A549 (cell line): ENCODE data around the gene TMEM8B. TPM values are rescaled to one million over a fixed set of nuclear protein-coding genes. Genes with fewer than 3 reads are reported as not detected.

Experiments used
- ATAC-seq, 2 experiments: fragments of 200-7000 bp in 1 of 2; fragments of >200 bp in 1 of 2; cut with Nextera tagmentation in 1 of 2; cut with Tn5 transposase in 1 of 2; 3 replicates each; pipeline versions ENCODE4 v1.8.0 to v1.9.1; 2018 to 2020; ENCODE audit warnings: mild to moderate bottlenecking in 1 of 2, moderate library complexity in 1 of 2
- CTCF ChIA-PET: fragments of 300-600 bp; sonication (Branson Sonifier 250); formaldehyde crosslinking; extraction: SDS; loops from one replicate; lab custom pipeline; 2021; ENCODE audit warnings: antibody characterized with exemption, inconsistent platforms; lab: Yijun Ruan, JAX
- POLR2A ChIA-PET: fragments of 350-600 bp; formaldehyde crosslinking; extraction: SDS; loops from one replicate; lab custom pipeline; 2021; ENCODE audit warnings: antibody characterized with exemption, inconsistent platforms; lab: Yijun Ruan, JAX
- DNase-seq, 2 experiments: peaks; one replicate each; pipeline versions ENCODE4 v3.0.0 to v3.0.0-alpha.2; 2011 to 2016; ENCODE audit warnings: low read depth in 1 of 2, low spot score in 1 of 2
- FAIRE-seq: peaks from 2 replicates; lab custom pipeline; 2011; peaks lifted over from hg19 to GRCh38; lab: Jason Lieb, UNC
- H3K27ac ChIP-seq, 2 experiments: fragments of >200 bp; sonication (Bioruptor Twin); formaldehyde crosslinking; 3 replicates each; pipeline ENCODE4 v1.5.1; 2016 to 2017
- H3K4me1 ChIP-seq: fragments of >200 bp; sonication (Bioruptor Twin); formaldehyde crosslinking; 3 replicates; pipeline ENCODE4 v1.6.1; 2016
- H3K4me2 ChIP-seq: fragments of >200 bp; sonication (Bioruptor Twin); formaldehyde crosslinking; 3 replicates; pipeline ENCODE4 v1.6.1; 2016
- H3K4me3 ChIP-seq: fragments of >200 bp; sonication (Bioruptor Twin); formaldehyde crosslinking; 3 replicates; pipeline ENCODE4 v1.5.1; 2016
- H3K9me3 ChIP-seq: fragments of >200 bp; sonication (Bioruptor Twin); formaldehyde crosslinking; 3 replicates; pipeline ENCODE4 v1.6.1; 2016
- BCL3 ChIP-seq: fragments of >200 bp; sonication (Bioruptor Twin); formaldehyde crosslinking; IDR thresholded peaks from 3 replicates; pipeline ENCODE4 v1.6.1; 2016
- CBX2 ChIP-seq: fragments of 200-600 bp; sonication (generic); IDR thresholded peaks from 2 replicates; pipeline ENCODE4 v1.6.1; 2016; ENCODE audit warnings: low read depth, mild to moderate bottlenecking, borderline replicate concordance
- CHD2 ChIP-seq: fragments of 150-350 bp; IDR thresholded peaks from 2 replicates; pipeline ENCODE4 v1.6.1; 2014; ENCODE audit warnings: low read length; ENCODE audit not compliant: partially characterized antibody
- CHD4 ChIP-seq: fragments of 200-600 bp; sonication (generic); IDR thresholded peaks from 2 replicates; pipeline ENCODE4 v1.6.1; 2016; ENCODE audit warnings: antibody characterized with exemption, mild to moderate bottlenecking, borderline replicate concordance
- E2F6 ChIP-seq: IDR thresholded peaks from 2 replicates; pipeline ENCODE4 v1.6.1; 2012; ENCODE audit warnings: low read depth, borderline replicate concordance
- EHF ChIP-seq: fragments of 250-450 bp; sonication (Bioruptor Pico); IDR thresholded peaks from 2 replicates; pipeline ENCODE4 v1.5.0; 2020; ENCODE audit warnings: mild to moderate bottlenecking
- EHMT2 ChIP-seq: fragments of 200-600 bp; sonication (generic); IDR thresholded peaks from 2 replicates; pipeline ENCODE4 v1.6.1; 2016; ENCODE audit warnings: antibody characterized with exemption, low read depth, mild to moderate bottlenecking, moderate library complexity
- ESRRA ChIP-seq: fragments of 150-350 bp; IDR thresholded peaks from 2 replicates; pipeline ENCODE4 v1.6.1; 2014; ENCODE audit warnings: mild to moderate bottlenecking, low read length, borderline replicate concordance
- FOSB ChIP-seq: fragments of 250-450 bp; sonication (Bioruptor Pico); IDR thresholded peaks from 2 replicates; pipeline ENCODE4 v1.5.0; 2020; ENCODE audit warnings: mild to moderate bottlenecking, moderate library complexity
- GATA3 ChIP-seq: IDR thresholded peaks from 2 replicates; pipeline ENCODE4 v1.6.1; 2012; ENCODE audit warnings: borderline replicate concordance
- HDAC2 ChIP-seq: fragments of 200-600 bp; sonication (generic); IDR thresholded peaks from 2 replicates; pipeline ENCODE4 v1.6.1; 2016
- HOXB13 ChIP-seq: fragments of 250-450 bp; sonication (Bioruptor Pico); IDR thresholded peaks from 2 replicates; pipeline ENCODE4 v1.5.0; 2020; ENCODE audit warnings: low read depth, mild to moderate bottlenecking, moderate library complexity
- HOXB5 ChIP-seq: fragments of 250-450 bp; sonication (Bioruptor Pico); IDR thresholded peaks from 2 replicates; pipeline ENCODE4 v1.5.0; 2020; ENCODE audit warnings: mild to moderate bottlenecking, moderate library complexity
- JUN ChIP-seq, 2 experiments: fragments of >200 bp; sonication (Bioruptor Twin); formaldehyde crosslinking; IDR thresholded peaks; 2 replicates in 1 of 2; 3 replicates in 1 of 2; pipeline ENCODE4 v1.6.1; 2016 to 2017
- KDM1A ChIP-seq: fragments of 200-600 bp; sonication (generic); IDR thresholded peaks from 2 replicates; pipeline ENCODE4 v1.6.1; 2016; ENCODE audit warnings: low read depth, mild to moderate bottlenecking
- MAFK ChIP-seq: fragments of 450-650 bp; IDR thresholded peaks from 2 replicates; pipeline ENCODE4 v1.6.1; 2014; ENCODE audit not compliant: partially characterized antibody
- NPAS2 ChIP-seq: fragments of 250-450 bp; sonication (Bioruptor Pico); IDR thresholded peaks from 2 replicates; pipeline ENCODE4 v1.8.0; 2022; ENCODE audit warnings: mild to moderate bottlenecking, moderate library complexity, borderline replicate concordance
- PBX3 ChIP-seq: IDR thresholded peaks from 2 replicates; pipeline ENCODE4 v1.6.1; 2012
- RFX5 ChIP-seq: fragments of 450-650 bp; IDR thresholded peaks from 2 replicates; pipeline ENCODE4 v1.7.1; 2014; ENCODE audit warnings: antibody characterized with exemption, mild to moderate bottlenecking, moderate library complexity
- SREBF2 ChIP-seq: fragments of 450-650 bp; IDR thresholded peaks from 2 replicates; pipeline ENCODE4 v1.6.1; 2014; ENCODE audit warnings: mild to moderate bottlenecking, moderate library complexity
- USF2 ChIP-seq: fragments of 450-650 bp; IDR thresholded peaks from 2 replicates; pipeline ENCODE4 v1.6.1; 2014; ENCODE audit warnings: antibody characterized with exemption
- polyA plus RNA-seq, 4 experiments: library from polyadenylated mRNA; depleted of rRNA in 3 of 4; stranded (reverse); fragments of >200 nt; fragmentation: RNase III in 1 of 4; extraction: RNeasy Plus Mini Kit Qiagen cat#74134 plus additional on column Dnase treatment in 1 of 4; gene quantifications; 2 replicates in 3 of 4; 3 replicates in 1 of 4; pipeline ENCODE4 v1.2.3, GENCODE V29; 2011 to 2017

The TMEM8B gene
- polyA plus RNA-seq, 2 of the 4 experiments (the other 2 are of a cell fraction), result 1.8 to 2.2 TPM

GRCh38 chr9:35820076-35820475, 9.0 kb upstream of the TMEM8B start:
- POLR2A ChIA-PET, result no interaction called here
- ATAC-seq (no peak), DNase-seq (no peak), FAIRE-seq (no peak)
- no peaks in the 10 kb centered on the region for H3K4me1 ChIP-seq
- no peak overlapping the region for H3K27ac ChIP-seq
- H3K4me2 ChIP-seq, result no peak overlapping the region
- CTCF ChIA-PET, result interaction anchor here (1.2 to 3.3 kb wide), 3 partner anchors 62 to 126 kb away, joined by 3 to 16 read pairs (median 4); no protein-coding TSS in a partner anchor
- no peak overlapping the region for H3K4me3 ChIP-seq
- H3K9me3 ChIP-seq, result no peaks in the 10 kb centered on the region
- TF ChIP-seq HOXB13 (CRISPR knock-in tag) (no peak), E2F6 (no peak), NPAS2 (CRISPR knock-in tag) (no peak), USF2 (no peak), EHMT2 (no peak), CBX2 (no peak), EHF (CRISPR knock-in tag) (no peak), CHD4 (no peak), HOXB5 (no peak)

- Histone ChIP-seq H3K4me1 (no peaks in the 10 kb centered on the region), H3K4me2 (no peak overlapping the region), H3K9me3 (no peaks in the 10 kb centered on the region), H3K4me3 (no peak overlapping the region), H3K27ac (no peak overlapping the region)
- CTCF ChIA-PET, result interaction anchor here (1.1 to 3.3 kb wide), 9 partner anchors 9 to 88 kb away, joined by 3 to 21 read pairs (median 5); partner anchors contain the start of genes HINT2 and SPAG8
- DNase-seq (no peak), ATAC-seq (no peak), FAIRE-seq (no peak)
- TF ChIP-seq MAFK, result no peak
- no peak for TF ChIP-seq GATA3
- TF ChIP-seq BCL3, result no peak
- TF ChIP-seq CHD2, result no peak
- no peak for TF ChIP-seq HDAC2
- TF ChIP-seq CBX2, result no peak
- TF ChIP-seq ESRRA, result no peak
- no peak for TF ChIP-seq PBX3
- no peak for TF ChIP-seq HOXB13 (CRISPR knock-in tag)
- TF ChIP-seq RFX5, result no peak
- no peak for TF ChIP-seq SREBF2
- no peak for TF ChIP-seq EHF (CRISPR knock-in tag)
- TF ChIP-seq KDM1A, result no peak
- TF ChIP-seq NPAS2 (CRISPR knock-in tag), result no peak
- no peak for TF ChIP-seq FOSB (CRISPR knock-in tag)
- TF ChIP-seq E2F6, result no peak
- TF ChIP-seq JUN (IDR thresholded peaks at IDR 0.05), result no peak
- TF ChIP-seq HOXB5, result no peak
- POLR2A ChIA-PET, result no interaction called here
These were observed 6.1 kb upstream of the TMEM8B start for GRCh38 chr9:35822926-35823325.
